ENCODE data around the gene FMNL2.

GRCh38 chr2:152319822-152320570 is 15.0 kb upstream of the FMNL2 start:
- TF ChIP-seq POLR2AphosphoS5 (IDR thresholded peaks at IDR 0.05; ENCODE audit: borderline replicate concordance, low read depth, low read length), result no peak
- no peak for TF ChIP-seq EZH2 (IDR thresholded peaks at IDR 0.05)
